WTC11 (cell line): Measurements from ENCODE around the gene UBE2G1. TPM values are rescaled to one million over a fixed set of nuclear protein-coding genes. Genes with fewer than 3 reads are reported as not detected.
"Not testable (repeated sequence)": the region's sequence is repeated elsewhere in the genome, so short reads cannot be mapped to it uniquely, and the experiment has no call there.

Experiments
- ATAC-seq: fragments of 200-7000 bp; cut with Tn5 transposase; 2 replicates; pipeline ENCODE4 v1.10.0; 2021; ENCODE audit warnings: mild to moderate bottlenecking, moderate library complexity
- CTCF ChIA-PET: fragments of 300-600 bp; sonication (Branson Sonifier 250); formaldehyde crosslinking; loops from one replicate; lab custom pipeline; 2021; ENCODE audit warnings: antibody characterized with exemption; lab: Charles Lee
- POLR2A ChIA-PET: fragments of 350-600 bp; sonication (Branson Sonifier 250); formaldehyde crosslinking; loops from one replicate; lab custom pipeline; 2021; ENCODE audit warnings: antibody characterized with exemption; lab: Charles Lee
- DNase-seq: peaks from one replicate; pipeline ENCODE4 v3.0.0; 2021; ENCODE audit warnings: low spot score
- H3K27ac Mint-ChIP-seq: 2 replicates; pipeline ENCODE4 v1.8.0; 2021; ENCODE audit warnings: mixed read lengths
- H3K27me3 Mint-ChIP-seq: 2 replicates; pipeline ENCODE4 v1.8.0; 2021; ENCODE audit warnings: low read depth, mild to moderate bottlenecking, moderate library complexity, mixed read lengths
- H3K36me3 Mint-ChIP-seq: 2 replicates; pipeline ENCODE4 v1.8.0; 2021; ENCODE audit warnings: mixed read lengths
- H3K4me1 Mint-ChIP-seq: 2 replicates; pipeline ENCODE4 v1.8.0; 2022; ENCODE audit warnings: mixed read lengths
- H3K4me3 Mint-ChIP-seq: 2 replicates; pipeline ENCODE4 v1.8.0; 2021; ENCODE audit warnings: mild to moderate bottlenecking, moderate library complexity, mixed read lengths
- H3K9me3 Mint-ChIP-seq: 2 replicates; pipeline ENCODE4 v1.8.0; 2021; ENCODE audit warnings: mixed read lengths
- ELF4 ChIP-seq: sonication (generic); formaldehyde crosslinking; IDR thresholded peaks from 2 replicates; pipeline ENCODE4 v1.8.1; 2022; ENCODE audit warnings: low read depth, mild to moderate bottlenecking, moderate library complexity, missing genetic modification reagents
- ESRRA ChIP-seq: sonication (generic); formaldehyde crosslinking; IDR thresholded peaks from 2 replicates; pipeline ENCODE4 v1.8.1; 2022; ENCODE audit warnings: mild to moderate bottlenecking, missing genetic modification reagents, borderline replicate concordance
- ETV6 ChIP-seq: sonication (generic); formaldehyde crosslinking; IDR thresholded peaks from 2 replicates; pipeline ENCODE4 v1.8.1; 2022; ENCODE audit warnings: mild to moderate bottlenecking, missing genetic modification reagents
- SOX15 ChIP-seq: fragments of 250-450 bp; sonication (Bioruptor Pico); IDR thresholded peaks from 2 replicates; pipeline ENCODE4 v1.9.0; 2021; ENCODE audit warnings: mild to moderate bottlenecking
- SP1 ChIP-seq: sonication (generic); formaldehyde crosslinking; conservative IDR thresholded peaks from 2 replicates; pipeline ENCODE4 v1.8.1; 2022; ENCODE audit warnings: missing genetic modification reagents
- ZNF121 ChIP-seq: sonication (generic); formaldehyde crosslinking; IDR thresholded peaks from 2 replicates; pipeline ENCODE4 v1.8.0; 2023; ENCODE audit warnings: missing genetic modification reagents
- ZNF416 ChIP-seq: fragments of 250-450 bp; sonication (Bioruptor Pico); IDR thresholded peaks from 2 replicates; pipeline ENCODE4 v1.9.0; 2021; ENCODE audit warnings: mild to moderate bottlenecking, inconsistent platforms
- total RNA-seq: library from RNA; stranded (reverse); gene quantifications from 3 replicates; pipeline ENCODE4 v1.2.3, GENCODE V29; 2021
- TF ChIP-seq, protein P1 (sequence below): sonication (generic); formaldehyde crosslinking; IDR thresholded peaks from 2 replicates; pipeline ENCODE4 v1.8.1; 2022; ENCODE audit warnings: low read depth, missing genetic modification reagents, borderline replicate concordance
- TF ChIP-seq, protein P2 (sequence below): sonication (generic); formaldehyde crosslinking; IDR thresholded peaks from 2 replicates; pipeline ENCODE4 v1.8.1; 2022; ENCODE audit warnings: mild to moderate bottlenecking, missing genetic modification reagents, moderate library complexity, borderline replicate concordance
- TF ChIP-seq, protein P3 (sequence below): sonication (generic); formaldehyde crosslinking; IDR thresholded peaks from 2 replicates; pipeline ENCODE4 v1.8.1; 2023; ENCODE audit warnings: mild to moderate bottlenecking, missing genetic modification reagents
- TF ChIP-seq, protein P4 (sequence below): sonication (generic); formaldehyde crosslinking; IDR thresholded peaks from 2 replicates; pipeline ENCODE4 v1.8.0; 2022; ENCODE audit warnings: mild to moderate bottlenecking, missing genetic modification reagents

Gene UBE2G1
- total RNA-seq, 1 experiment from 2014 or later: 177 TPM

DNA sequence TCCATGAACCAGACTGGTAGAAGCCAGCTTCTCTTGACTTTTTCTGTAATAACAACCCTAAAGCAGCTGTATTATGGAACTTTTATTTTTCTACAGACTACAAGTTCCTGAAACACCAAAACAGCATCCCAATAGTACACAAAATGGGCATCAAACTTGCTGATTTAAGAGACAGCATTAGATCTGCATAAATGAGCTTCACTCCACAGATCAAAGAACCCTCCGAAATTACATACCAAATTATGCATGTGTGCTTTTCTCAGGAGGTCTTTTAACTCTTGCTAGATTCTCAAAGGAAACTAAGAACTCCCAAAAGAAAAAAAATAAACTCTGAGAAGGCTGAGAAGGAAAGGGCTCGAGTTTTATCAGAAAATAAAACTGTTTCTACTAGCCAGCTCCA is 12.3 kb downstream of the UBE2G1 start:
- Mint-ChIP-seq H3K9me3 (no peaks in the 10 kb centered on the region), H3K27ac (peak overlapping the region; percentile 81), H3K4me3 (no peak overlapping the region), H3K27me3 (no peaks in the 10 kb centered on the region)
- CTCF ChIA-PET: interaction anchor here (0.6 to 1.0 kb wide), 3 partner anchors 10 to 200 kb away, joined by 3 to 7 read pairs (median 5); no protein-coding TSS in a partner anchor
- no peak for ATAC-seq
- no peak for DNase-seq
- TF ChIP-seq, protein P1, sequence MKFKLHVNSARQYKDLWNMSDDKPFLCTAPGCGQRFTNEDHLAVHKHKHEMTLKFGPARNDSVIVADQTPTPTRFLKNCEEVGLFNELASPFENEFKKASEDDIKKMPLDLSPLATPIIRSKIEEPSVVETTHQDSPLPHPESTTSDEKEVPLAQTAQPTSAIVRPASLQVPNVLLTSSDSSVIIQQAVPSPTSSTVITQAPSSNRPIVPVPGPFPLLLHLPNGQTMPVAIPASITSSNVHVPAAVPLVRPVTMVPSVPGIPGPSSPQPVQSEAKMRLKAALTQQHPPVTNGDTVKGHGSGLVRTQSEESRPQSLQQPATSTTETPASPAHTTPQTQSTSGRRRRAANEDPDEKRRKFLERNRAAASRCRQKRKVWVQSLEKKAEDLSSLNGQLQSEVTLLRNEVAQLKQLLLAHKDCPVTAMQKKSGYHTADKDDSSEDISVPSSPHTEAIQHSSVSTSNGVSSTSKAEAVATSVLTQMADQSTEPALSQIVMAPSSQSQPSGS (CRISPR knock-in tag): no peak
- no peak for TF ChIP-seq ZNF416 (CRISPR knock-in tag)
- TF ChIP-seq, protein P2, sequence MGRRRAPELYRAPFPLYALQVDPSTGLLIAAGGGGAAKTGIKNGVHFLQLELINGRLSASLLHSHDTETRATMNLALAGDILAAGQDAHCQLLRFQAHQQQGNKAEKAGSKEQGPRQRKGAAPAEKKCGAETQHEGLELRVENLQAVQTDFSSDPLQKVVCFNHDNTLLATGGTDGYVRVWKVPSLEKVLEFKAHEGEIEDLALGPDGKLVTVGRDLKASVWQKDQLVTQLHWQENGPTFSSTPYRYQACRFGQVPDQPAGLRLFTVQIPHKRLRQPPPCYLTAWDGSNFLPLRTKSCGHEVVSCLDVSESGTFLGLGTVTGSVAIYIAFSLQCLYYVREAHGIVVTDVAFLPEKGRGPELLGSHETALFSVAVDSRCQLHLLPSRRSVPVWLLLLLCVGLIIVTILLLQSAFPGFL (CRISPR knock-in tag): no peak
- no peak for TF ChIP-seq ETV6 (CRISPR knock-in tag)
- TF ChIP-seq, all 79 proteins: peak for 0
- Mint-ChIP-seq H3K4me1 (peaks cover 38% of the 10 kb centered on the region), H3K36me3 (0 out of 2 replicates have a peak, but pooled peaks cover 3% of the 10 kb centered on the region)
- POLR2A ChIA-PET: interaction anchor here (0.6 to 1.9 kb wide), 2 partner anchors 11 to 25 kb away, joined by 4 to 7 read pairs; no protein-coding TSS in a partner anchor

DNA sequence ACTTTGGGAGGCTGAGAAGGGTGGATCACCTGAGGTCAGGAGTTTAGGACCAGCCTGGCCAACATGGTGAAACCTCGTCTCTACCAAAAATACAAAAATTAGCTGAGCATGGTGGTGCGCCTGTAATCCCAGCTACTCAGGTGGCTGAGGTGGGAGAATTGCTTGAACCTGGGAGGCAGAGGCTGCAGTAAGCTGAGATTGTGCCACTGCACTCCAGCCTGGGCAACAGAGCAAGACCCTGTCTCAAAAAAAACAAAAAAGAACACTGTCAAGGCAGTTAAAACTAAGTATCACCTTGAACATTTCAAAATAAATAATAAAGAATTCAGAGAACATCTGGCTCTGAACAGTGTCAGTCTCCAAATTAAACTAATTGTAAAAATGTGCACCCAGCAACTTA is 16.3 kb downstream of the UBE2G1 start:
- peaks cover 40% of the 10 kb centered on the region for H3K4me1 Mint-ChIP-seq
- H3K4me3 Mint-ChIP-seq, H3K27me3 Mint-ChIP-seq, H3K27ac Mint-ChIP-seq, CTCF ChIA-PET, ATAC-seq, H3K9me3 Mint-ChIP-seq, H3K36me3 Mint-ChIP-seq, DNase-seq: not testable (repeated sequence)
- TF ChIP-seq ZNF121 (CRISPR knock-in tag): 0 out of 2 replicates have a peak, but pooled peaks have one; percentile 50
- POLR2A ChIA-PET: interaction anchor here (0.8 kb wide), 1 partner anchor 13 kb away, joined by 4 read pairs; no protein-coding TSS in a partner anchor

DNA sequence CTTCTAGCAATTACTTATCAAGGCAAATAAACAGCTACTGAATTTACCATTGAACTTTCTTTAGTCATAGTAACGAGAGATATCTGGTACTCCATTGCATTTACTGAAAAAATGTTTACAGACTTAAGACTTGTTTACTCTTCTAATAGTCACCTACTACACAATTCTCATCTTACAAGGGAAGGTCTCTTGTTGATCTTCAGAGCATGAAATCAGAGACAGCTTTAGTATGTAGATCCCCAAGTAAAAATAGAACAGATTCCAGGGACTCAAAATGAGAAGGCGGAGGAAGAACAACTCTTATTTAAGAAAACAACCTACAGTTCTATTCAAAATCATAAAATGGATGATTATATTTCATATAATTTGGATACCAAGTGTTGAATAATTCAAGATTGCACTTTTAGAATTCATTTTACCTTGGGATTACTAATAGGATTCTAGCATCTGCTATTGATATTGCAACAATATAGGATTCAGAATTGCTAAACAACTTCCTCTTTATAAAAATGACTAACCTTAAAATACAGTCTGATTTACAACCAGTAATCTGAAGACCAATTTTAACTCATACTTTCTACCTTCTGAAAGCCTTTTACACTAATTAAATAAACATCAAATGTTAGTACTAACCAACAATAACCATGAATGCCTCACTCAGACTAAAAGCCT is 20.8 kb downstream of the UBE2G1 start:
- H3K27me3 Mint-ChIP-seq: no peaks in the 10 kb centered on the region

More for the DNA sequence above, 20.8 kb downstream of the UBE2G1 start:
- 0 out of 2 replicates have a peak, but pooled peaks cover 3% of the 10 kb centered on the region for H3K36me3 Mint-ChIP-seq
- H3K27ac Mint-ChIP-seq: peak overlapping the region; percentile 92
- peaks cover 25% of the 10 kb centered on the region for H3K4me1 Mint-ChIP-seq
- TF ChIP-seq SP1 (CRISPR knock-in tag) (no peak), ELF4 (CRISPR knock-in tag) (no peak), ZNF121 (CRISPR knock-in tag) (no peak), SOX15 (CRISPR knock-in tag) (no peak), ESRRA (CRISPR knock-in tag) (no peak)
- TF ChIP-seq, protein P2 (CRISPR knock-in tag): no peak
- TF ChIP-seq, protein P3, sequence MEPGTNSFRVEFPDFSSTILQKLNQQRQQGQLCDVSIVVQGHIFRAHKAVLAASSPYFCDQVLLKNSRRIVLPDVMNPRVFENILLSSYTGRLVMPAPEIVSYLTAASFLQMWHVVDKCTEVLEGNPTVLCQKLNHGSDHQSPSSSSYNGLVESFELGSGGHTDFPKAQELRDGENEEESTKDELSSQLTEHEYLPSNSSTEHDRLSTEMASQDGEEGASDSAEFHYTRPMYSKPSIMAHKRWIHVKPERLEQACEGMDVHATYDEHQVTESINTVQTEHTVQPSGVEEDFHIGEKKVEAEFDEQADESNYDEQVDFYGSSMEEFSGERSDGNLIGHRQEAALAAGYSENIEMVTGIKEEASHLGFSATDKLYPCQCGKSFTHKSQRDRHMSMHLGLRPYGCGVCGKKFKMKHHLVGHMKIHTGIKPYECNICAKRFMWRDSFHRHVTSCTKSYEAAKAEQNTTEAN (CRISPR knock-in tag): no peak
- TF ChIP-seq, protein P4, sequence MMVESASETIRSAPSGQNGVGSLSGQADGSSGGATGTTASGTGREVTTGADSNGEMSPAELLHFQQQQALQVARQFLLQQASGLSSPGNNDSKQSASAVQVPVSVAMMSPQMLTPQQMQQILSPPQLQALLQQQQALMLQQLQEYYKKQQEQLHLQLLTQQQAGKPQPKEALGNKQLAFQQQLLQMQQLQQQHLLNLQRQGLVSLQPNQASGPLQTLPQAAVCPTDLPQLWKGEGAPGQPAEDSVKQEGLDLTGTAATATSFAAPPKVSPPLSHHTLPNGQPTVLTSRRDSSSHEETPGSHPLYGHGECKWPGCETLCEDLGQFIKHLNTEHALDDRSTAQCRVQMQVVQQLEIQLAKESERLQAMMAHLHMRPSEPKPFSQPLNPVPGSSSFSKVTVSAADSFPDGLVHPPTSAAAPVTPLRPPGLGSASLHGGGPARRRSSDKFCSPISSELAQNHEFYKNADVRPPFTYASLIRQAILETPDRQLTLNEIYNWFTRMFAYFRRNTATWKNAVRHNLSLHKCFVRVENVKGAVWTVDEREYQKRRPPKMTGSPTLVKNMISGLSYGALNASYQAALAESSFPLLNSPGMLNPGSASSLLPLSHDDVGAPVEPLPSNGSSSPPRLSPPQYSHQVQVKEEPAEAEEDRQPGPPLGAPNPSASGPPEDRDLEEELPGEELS (CRISPR knock-in tag): no peak
- TF ChIP-seq, all 79 proteins: peak for 0
- ChIA-PET POLR2A (no interaction called here), CTCF (interaction anchor here (1.6 kb wide), 1 partner anchor 96 kb away, joined by 5 read pairs; no protein-coding TSS in a partner anchor)
- Mint-ChIP-seq H3K9me3 (no peaks in the 10 kb centered on the region), H3K4me3 (no peak overlapping the region)
- ATAC-seq (no peak), DNase-seq (no peak)
